ENCODE results near the gene SPATA3. TPM values are rescaled to one million over a fixed set of nuclear protein-coding genes. Genes with fewer than 3 reads are reported as not detected.
"Not testable (repeated sequence)": the region's sequence is repeated elsewhere in the genome, so short reads cannot be mapped to it uniquely, and the experiment has no call there.

Gene SPATA3
- total RNA-seq, 2 donors from 2014 or later: not detected

DNA sequence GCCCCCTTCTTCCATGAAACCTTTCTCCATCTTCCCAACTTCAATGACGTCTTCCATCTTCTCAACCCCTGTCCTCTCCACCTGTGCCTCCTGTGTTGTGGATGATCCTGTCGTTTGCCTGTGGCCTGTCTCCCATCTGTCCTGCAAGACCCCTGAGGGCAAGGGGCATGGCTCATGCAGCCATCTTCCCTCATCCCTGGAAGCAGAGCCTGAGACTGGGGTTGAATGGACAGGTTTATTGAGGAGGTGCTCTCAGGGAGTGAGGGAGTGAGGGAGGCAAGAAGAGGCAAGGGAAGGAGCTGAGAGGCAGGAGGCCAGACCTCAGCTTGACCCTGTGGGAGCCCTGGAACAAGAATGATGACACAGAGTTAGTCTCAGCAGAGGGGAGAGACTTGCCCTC is 7.3 kb downstream of the SPATA3 start:
- TF ChIP-seq, protein P1, sequence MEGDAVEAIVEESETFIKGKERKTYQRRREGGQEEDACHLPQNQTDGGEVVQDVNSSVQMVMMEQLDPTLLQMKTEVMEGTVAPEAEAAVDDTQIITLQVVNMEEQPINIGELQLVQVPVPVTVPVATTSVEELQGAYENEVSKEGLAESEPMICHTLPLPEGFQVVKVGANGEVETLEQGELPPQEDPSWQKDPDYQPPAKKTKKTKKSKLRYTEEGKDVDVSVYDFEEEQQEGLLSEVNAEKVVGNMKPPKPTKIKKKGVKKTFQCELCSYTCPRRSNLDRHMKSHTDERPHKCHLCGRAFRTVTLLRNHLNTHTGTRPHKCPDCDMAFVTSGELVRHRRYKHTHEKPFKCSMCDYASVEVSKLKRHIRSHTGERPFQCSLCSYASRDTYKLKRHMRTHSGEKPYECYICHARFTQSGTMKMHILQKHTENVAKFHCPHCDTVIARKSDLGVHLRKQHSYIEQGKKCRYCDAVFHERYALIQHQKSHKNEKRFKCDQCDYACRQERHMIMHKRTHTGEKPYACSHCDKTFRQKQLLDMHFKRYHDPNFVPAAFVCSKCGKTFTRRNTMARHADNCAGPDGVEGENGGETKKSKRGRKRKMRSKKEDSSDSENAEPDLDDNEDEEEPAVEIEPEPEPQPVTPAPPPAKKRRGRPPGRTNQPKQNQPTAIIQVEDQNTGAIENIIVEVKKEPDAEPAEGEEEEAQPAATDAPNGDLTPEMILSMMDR (IDR thresholded peaks at IDR 0.05): no peak
- no peak for TF ChIP-seq POLR2A (IDR thresholded peaks at IDR 0.05)
- WGBS, 2 donors: 50 to 59% methylated on average over 2 of the region's 2 CpGs
- ATAC-seq (no peak), DNase-seq (no peak)
- Histone ChIP-seq H3K4me1 (no peaks in the 10 kb centered on the region), H3K36me3 (replicated peaks in 1 of 2; ENCODE audit: insufficient read depth in 1 of 2, low read depth in 2 of 2) (no peaks in the 10 kb centered on the region), H3K27me3 (no peaks in the 10 kb centered on the region), H3K4me3 (no peak overlapping the region), H3K27ac (no peak overlapping the region), H3K9me3 (no peaks in the 10 kb centered on the region)
- intact Hi-C loops (cut with DNase I): no loop called here

DNA sequence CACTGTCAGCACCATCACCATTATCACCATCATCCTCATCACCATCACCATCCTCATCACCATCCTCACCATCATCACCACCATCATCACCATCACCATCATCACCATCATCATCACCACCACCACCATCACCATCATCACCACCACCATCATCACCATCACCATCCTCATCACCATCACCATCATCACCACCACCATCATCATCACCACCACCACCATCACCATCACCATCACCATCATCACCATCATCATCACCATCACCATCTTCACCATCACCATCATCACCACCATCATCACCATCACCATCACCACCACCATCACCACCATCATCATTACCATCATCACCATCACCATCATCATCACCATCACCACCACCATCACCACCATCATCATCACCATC is 9.0 kb downstream of the SPATA3 start:
- ATAC-seq; H3K4me1 ChIP-seq; H3K27ac ChIP-seq; H3K9me3 ChIP-seq; H3K36me3 ChIP-seq (replicated peaks in 1 of 2; ENCODE audit: insufficient read depth in 1 of 2, low read depth in 2 of 2); H3K4me3 ChIP-seq; H3K27me3 ChIP-seq; intact Hi-C loops (cut with DNase I); DNase-seq: not testable (repeated sequence)

DNA sequence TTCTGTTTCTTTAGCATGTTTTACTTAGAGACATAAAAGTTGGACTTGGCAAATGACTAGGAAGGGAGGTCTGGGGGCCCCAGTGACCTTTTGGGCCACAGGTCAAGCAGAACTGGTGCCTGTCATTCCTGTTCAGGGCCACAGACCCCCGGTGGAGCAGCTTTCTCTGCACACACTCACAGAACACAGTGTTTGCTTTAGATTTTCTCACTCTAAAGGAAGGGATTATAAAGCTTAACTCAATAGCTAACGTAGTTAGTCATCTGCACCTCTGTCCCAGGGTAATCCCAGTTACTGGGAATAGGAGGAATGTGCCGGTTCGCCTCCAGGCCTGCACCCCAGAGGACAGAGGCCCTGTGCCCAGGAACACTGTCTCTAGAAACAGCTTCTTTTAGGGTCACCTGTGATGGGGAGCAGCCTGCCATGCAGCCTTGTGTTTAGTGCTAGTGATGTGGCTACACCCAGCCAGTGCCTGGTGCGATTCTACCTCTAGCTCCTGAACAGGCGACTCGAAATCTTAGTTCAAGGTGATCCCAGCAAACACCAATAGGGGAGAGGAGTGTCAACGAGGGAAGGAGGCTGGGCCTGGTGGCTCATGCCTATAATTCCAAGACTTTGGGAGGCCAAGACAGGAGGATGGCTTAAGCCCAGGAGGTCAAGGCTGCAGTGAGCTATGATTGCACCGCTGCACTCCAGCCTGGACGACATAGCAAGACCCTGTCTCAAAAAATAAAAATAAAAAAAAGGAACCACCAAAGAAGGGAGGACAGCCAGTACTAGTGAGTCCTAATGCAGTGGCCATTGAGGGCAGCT is 11.6 kb downstream of the SPATA3 start:
- no peaks in the 10 kb centered on the region for H3K36me3 ChIP-seq (replicated peaks in 1 of 2; ENCODE audit: insufficient read depth in 1 of 2, low read depth in 2 of 2)
- H3K4me3 ChIP-seq: no peak overlapping the region
- DNase-seq: no peak
- TF ChIP-seq POLR2A (IDR thresholded peaks at IDR 0.05): no peak
- TF ChIP-seq, protein P1 (IDR thresholded peaks at IDR 0.05): no peak
- intact Hi-C loops (cut with DNase I): no loop called here
- ATAC-seq: no peak
- no peaks in the 10 kb centered on the region for H3K27me3 ChIP-seq
- H3K27ac ChIP-seq: no peak overlapping the region
- WGBS, 2 donors: 59 to 60% methylated on average over 10 of the region's 10 CpGs
- H3K4me1 ChIP-seq: peaks cover 9% of the 10 kb centered on the region
- no peaks in the 10 kb centered on the region for H3K9me3 ChIP-seq

DNA sequence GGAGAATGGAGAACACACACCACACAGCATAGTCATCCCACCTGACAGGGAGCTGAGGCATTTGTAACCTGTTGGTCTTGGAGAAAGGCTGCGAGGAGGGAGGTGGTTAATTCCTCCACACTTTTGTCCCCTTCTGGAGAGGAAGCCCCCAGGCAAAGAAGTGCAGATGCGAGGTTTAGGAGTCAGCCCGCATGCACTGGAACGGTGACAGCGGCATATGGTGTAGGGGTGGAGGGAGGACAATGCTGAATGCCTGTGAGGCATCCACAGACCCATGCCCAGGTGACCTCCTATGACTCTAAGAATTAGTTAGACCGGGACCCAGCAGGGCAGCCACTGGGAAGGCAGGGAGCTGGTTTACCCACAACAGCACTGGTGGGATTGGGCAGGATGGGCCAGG is 12.2 kb downstream of the SPATA3 start:
- WGBS, 2 donors: 86 to 88% methylated on average over 6 of the region's 6 CpGs
- peaks cover 10% of the 10 kb centered on the region for H3K4me1 ChIP-seq
- no peak overlapping the region for H3K27ac ChIP-seq
- no peaks in the 10 kb centered on the region for H3K36me3 ChIP-seq (replicated peaks in 1 of 2; ENCODE audit: insufficient read depth in 1 of 2, low read depth in 2 of 2)
- TF ChIP-seq POLR2A (IDR thresholded peaks at IDR 0.05): no peak
- TF ChIP-seq, protein P1 (IDR thresholded peaks at IDR 0.05): no peak
- ATAC-seq (no peak), DNase-seq (no peak)
- no peaks in the 10 kb centered on the region for H3K27me3 ChIP-seq
- no peak overlapping the region for H3K4me3 ChIP-seq
- no peaks in the 10 kb centered on the region for H3K9me3 ChIP-seq
- intact Hi-C loops (cut with DNase I): no loop called here

GRCh38 chr2:231009236-231009919 is 13.5 kb downstream of the SPATA3 start:
- 53 to 74% methylated on average over 14 of the region's 14 CpGs for WGBS, 2 donors
- H3K4me3 ChIP-seq: no peak overlapping the region
- no peak for ATAC-seq
- H3K27me3 ChIP-seq: no peaks in the 10 kb centered on the region
- DNase-seq: no peak
- peaks cover 10% of the 10 kb centered on the region for H3K4me1 ChIP-seq
- H3K27ac ChIP-seq: no peak overlapping the region
- intact Hi-C loops (cut with DNase I): no loop called here
- TF ChIP-seq, protein P1 (IDR thresholded peaks at IDR 0.05): no peak
- TF ChIP-seq POLR2A (IDR thresholded peaks at IDR 0.05): no peak
- no peaks in the 10 kb centered on the region for H3K9me3 ChIP-seq
- H3K36me3 ChIP-seq (replicated peaks in 1 of 2; ENCODE audit: insufficient read depth in 1 of 2, low read depth in 2 of 2): no peaks in the 10 kb centered on the region
